NCI-H2227 treated with DMSO at 0.1 percent for 48 hours (cell line): Measurements from ENCODE around the gene TTN.

Experiments
- DNase-seq: peaks from one replicate; lab custom pipeline; 2025; lab: John Stamatoyannopoulos, UW

Gene TTN

DNA sequence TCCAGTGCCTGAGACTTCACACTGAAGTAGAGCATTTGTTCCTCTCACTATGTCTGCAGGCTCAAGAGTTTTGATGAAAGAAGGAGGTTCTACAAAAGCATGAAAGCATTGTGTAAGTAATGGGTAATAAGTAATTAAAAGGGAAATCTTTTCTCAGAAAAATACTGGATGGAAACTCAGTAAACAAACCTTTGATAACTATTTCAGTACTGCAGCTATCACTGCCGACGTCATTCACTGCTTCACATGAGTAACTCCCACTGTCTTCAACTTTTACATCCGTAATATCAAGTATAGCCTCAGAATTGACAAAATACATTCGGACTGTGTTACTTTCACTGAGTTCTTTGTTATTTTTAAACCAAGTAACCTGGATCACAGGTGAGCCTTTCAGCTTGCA lies 72.7 kb downstream of the TTN start:
- no peak for DNase-seq

DNA sequence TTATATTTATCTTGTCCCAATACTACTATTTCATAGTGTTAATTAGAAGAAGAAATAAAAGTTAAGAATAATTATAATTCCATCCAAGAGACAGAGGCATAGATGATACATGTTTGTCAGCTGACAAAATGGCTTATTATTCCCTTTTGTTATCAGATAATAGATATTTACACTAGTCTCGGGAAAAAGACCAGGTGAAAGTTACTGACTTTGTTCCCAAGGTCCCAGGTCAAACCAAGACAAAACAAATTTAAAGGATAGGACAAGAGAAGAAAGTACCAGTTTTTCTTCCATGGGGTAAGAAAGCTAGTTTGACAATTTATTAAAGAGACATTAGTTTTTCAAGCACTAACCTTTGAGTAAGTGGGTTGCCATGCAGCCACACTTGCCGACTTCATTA lies 73.2 kb downstream of the TTN start:
- DNase-seq, result no peak

DNA sequence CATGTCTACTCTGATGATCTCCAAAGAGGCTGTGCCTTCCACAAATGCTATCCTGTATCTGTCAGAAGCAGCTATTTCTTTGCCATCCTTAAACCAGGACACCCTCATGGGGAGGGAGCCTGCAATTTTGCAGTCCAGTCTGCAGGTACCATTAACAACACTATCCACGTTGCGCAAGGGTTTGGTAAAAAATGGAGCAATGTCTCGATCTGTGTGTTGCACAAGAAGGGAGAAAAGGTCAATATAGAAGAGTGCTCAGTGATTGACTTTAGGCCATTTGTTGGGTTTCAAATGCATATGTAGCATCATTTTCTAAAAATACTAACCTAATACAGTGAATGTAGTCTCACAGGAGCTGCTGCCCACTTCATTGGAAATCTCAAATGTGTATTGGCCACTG lies 74.3 kb downstream of the TTN start:
- DNase-seq, result no peak

DNA sequence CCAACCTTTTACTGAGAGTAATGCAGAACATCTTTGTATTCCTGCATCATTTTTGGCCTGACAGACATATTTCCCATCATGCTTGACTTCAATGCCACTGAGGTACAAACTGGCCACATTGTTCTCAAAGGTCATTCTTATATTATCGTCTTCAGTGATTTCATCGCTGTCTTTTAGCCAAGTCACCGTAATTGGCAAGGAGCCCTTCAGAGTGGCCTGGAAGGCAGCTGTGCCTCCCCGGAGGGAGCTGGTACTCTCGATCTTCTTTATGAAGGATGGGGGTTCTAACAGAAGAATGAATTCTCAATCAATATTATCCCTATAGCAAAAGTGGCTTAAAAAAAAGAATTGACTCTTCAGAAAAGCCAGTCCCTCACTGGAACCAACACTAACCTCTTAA lies 75.9 kb downstream of the TTN start:
- DNase-seq, result no peak

DNA sequence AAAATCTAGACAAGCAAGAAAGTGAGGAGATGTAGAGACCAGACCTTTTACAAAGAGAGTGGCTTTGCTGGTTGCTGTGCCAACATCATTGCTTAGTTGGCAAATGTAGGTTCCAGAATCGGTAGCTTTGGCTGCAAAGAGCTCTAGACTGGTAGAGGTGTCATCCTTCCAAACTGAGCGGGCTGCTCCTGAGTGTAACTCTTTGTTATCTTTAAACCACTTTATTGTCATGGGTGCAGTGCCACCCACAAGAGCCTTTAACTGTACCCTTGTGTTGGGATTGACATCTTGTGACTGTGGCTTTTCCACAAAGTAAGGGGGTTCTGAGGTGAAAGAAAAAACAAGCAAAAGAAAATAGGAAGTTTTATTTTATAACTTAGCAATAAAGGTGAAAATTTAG lies 77.2 kb downstream of the TTN start:
- DNase-seq, result no peak

DNA sequence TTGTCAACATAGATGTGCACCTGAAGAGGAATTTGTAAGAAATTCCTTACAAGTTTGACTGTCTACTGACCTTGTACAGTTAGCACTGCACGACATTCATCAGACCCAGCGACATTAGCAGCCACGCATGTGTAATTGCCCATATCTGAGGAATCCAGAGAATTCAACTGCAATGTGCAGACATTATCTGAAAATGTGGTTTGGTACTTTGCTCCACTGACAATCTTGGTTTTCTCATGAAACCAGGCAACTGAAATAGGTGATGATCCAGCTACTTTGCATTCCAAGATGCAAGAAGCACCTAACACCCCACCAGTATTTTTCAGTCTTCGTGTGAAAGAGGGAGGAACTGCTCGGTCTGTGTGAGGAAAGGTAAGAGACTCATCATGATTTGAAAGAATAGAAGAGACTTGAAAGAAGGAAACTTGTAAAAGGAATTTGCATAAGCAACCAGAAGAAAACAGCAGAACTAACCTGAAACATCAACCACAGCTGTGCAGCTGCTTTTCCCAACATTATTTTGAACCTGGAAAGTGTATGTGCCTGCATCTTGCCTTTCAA lies 83.4 kb downstream of the TTN start:
- DNase-seq, result no peak

DNA sequence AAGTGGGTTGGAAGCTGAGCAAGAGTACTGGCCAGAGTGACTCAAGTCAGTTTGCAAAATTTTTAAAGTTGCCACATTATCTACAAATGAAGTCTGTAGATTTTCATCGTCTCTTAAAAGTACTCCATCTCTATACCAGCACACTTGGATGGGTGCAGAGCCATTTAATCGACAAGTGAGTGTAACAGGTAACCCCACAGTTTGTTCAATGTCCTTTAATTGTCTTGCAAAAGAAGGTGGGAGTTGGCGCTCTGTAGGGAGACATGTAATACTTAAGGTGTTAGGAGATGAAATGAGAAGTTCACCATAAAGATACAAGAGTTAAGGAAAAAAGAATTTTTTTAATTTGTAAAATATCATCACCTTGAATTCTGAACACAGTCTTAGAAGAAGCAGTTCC lies 84.9 kb downstream of the TTN start:
- DNase-seq, result no peak

DNA sequence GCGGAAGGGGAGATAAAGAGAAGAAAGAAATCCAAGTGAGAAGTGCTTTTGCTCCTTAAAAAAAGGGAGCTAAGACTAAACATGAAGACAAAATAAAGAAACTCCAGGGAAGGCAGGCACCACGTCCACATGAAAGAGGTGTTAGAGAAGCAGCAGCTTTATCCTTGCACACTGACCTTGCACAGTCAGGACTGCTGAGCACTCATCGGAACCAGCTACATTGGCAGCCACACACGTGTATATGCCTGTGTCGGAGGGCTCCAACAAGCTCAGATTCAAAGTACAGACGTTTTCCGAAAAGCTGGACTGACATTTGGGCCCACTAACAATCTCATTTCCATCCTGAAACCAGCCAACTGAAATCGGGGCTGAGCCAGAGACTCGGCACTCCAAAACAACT lies 88.2 kb downstream of the TTN start:
- DNase-seq, result no peak

DNA sequence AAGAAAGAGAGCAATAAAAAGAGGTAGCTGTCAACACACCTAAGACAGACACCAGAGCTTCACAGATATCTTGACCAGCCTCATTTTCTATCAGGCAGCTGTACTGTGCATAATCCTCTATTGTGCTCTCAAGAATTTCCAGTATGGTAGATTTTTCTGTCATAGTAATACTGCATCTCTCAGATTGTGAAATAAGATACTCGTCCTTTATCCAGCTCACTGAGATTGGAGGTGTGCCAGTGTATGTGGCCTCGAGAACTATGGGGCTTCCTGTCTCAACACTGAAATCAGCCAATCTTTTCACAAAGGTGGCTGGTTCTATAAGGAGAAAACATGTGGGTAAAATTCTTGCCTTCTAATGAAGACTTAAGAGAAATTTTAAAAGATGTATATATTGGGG lies 88.9 kb downstream of the TTN start:
- DNase-seq, result no peak

DNA sequence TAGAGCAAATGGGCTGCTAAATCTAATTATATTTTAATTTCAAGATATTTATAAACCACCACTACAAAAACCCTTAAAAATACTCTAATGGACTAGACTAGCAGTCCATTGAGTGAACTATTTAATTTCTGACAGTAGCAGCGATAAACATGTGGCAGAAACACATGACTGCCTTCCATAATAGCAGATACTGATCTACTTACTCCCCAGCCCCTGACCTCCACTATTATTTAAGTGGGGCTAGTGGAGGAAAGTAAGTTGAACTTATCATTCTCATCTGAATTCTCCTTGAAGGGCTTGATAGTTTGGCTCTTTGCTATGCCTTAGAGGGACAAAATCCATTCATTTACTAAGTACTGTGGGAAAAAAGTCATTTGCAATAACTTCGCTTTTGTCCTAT lies 90.8 kb downstream of the TTN start:
- DNase-seq, result no peak

DNA sequence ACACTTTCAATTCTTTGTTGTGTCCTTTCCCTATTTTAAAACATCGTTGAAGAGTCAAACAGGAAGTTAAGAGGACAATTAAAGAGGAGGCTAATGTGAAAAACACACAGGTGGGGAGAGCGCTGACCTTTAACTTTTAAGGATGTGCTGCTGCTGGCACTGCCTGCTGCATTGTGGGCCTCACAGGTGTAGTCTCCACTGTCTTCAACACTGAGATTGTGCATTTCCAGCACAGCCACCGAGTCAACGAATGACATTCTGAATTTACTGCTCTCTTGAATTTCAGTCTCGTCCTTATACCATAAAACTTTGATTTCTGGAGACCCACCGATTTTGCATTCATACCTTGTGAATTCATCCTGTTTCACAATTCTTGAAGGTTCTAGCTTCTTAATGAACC lies 91.9 kb downstream of the TTN start:
- DNase-seq, result no peak

DNA sequence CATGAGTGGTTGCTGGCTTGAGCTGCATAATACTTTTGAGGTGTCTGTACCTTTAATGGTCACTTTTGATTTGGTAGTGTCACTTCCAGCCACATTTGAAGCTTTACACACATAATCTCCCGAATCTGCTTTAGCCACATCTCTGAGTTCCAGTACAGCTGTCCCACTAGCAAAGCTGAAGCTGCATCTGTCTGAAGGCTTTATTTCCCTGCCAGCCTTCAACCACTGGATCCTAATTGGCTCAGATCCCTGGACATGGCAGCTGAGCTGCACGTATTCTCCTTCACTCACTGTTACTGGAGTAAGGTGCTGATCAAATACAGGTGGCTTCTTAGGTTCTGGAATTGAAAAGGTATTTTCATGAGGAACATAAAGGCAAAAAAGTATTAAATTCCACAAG lies 99.7 kb downstream of the TTN start:
- no peak for DNase-seq

DNA sequence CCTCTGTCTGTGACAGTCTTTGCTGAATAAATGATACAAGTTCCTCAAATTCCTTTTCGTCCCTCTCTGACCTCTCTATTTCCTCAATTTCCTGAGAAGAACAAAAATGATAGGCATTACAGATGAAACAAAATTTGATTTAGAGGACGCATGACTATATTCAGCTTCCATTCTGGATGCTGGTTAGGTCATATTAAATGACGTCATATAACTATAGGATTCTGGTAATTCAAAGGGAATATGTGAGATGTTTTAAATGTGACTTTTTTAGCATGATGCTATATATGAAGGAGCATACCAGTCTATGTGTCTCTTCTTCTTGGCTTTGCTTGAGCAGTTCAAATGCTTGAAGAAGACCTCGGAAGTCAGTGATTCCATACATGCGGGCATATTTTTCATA lies 102.3 kb downstream of the TTN start:
- DNase-seq, result no peak

DNA sequence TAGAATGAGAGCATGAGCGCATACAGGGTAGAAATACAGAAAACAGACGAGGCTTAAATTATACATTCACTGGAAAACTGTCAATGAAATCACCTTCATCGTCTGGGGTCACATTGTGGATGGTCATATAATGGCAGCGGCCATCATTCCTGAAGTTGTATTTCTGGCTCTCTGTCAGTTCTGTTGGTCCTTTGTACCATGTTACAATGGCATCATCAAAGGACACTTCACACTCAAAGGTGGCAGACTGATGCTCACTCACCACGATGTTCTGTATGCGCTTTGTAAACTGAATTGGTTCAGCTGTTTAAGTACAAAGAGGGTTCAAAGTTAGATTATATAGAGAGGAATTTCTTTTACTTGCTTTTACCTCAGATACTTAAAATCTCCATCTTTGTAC lies 104.9 kb downstream of the TTN start:
- DNase-seq, result no peak

DNA sequence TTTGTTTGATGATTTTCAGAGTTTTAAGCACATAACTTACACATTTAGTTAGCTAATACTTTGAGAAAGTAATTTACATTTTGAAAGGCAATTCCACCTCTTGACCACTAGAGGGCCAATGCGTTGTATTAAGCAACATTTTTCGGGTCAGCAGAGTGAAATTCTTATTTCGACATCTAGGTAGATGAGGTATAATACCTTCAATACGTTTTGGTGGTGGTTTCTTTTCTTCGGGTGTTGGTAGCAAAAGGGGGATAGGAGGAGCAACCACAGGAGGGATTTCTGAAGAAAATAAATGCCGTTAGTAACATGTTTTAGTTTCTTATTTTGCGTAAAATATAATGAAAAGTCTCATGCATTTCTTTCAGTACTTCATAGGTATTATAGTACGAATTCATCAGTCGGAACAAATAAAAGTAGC lies 106.3 kb downstream of the TTN start:
- no peak for DNase-seq

DNA sequence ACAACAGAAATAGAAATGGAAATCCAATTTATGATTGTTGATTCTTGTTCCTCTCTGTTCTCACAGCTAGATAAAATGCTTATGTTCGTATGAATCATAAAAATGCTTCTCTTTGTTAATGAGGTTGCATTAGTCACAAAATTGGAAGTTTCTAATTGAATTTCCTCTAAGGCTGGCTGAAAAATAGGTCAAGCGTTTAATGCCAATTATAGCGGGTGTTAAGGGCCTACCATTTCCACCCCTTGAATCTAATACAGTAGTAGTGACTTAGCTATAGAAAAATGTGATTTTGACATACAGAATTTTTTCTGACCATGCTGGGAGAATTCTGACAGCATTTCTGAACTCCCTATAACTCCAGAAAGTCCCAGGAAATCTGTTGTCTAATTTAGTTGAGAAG lies 107.1 kb downstream of the TTN start:
- DNase-seq, result no peak

DNA sequence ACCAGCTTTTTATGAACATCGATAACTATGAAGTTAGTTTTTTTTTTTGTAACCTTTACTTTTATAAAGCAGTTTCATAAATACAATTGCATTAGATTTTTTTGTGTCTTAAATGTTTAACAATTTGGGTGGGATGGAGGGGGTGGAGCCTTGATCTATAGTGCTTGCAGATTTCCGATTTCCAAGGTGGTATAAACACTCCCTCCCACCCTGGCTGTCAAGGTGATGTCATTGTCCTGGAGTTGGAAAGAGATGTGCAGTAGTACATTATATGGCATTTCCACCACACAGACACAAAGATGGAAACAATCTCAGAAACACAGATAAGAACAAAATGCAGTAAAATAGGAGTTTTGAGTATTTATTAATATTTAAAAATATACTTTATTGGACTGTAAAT lies 114.4 kb downstream of the TTN start:
- no peak for DNase-seq

DNA sequence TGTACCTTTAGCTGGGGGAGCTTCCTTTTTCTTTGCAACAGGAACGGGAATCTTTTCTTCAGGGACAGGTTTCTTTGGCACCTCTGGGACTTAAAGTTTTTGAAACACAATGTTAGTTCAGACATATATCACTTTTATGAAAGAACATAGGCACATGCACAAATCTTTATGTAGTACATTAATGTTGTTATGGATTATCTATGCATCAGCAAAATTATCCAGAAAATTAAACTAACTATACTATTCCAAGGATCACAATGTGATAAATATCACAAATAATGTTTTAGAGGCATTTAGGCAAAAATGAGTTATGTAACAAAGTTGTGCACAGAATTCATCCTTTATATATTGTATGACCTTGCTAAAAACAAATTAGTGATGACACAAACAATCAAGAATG lies 117.4 kb downstream of the TTN start:
- no peak for DNase-seq

DNA sequence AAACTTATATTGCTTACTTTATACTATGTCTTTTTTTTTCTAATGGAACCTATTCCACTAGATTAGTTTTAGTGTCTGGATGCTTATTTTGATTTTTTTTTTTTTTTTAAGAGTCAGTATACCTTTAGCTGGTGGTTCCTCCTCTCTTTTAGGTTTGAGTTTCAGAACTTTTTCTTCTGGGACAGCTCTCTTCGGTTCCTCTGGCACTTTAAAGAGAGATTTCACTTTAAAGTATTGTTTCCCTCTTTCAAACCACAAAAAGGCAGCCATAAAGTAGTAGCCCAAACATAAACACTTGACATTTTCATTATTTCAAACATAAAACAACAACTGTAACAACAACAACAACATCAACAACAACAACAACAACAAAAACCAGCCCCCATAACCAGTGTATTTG lies 123.3 kb downstream of the TTN start:
- DNase-seq, result no peak

DNA sequence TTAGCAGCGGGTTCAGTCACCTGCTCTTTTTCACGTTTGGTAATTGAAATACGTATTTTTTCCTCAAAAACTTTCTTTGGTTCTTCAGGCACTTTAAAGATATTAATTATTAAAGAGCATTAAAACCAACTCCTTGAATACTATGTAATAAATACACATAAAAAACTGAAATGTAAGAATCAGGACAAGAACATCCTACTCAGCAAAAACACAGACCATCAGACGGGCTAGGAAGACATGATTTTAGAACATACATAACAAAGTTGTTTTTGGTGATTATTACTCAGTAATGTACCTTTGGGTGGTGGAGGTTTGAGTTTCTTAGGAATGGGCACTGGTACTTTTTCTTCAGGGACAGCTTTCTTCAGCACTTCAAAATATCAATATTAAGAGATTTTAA lies 126.1 kb downstream of the TTN start:
- DNase-seq, result no peak

DNA sequence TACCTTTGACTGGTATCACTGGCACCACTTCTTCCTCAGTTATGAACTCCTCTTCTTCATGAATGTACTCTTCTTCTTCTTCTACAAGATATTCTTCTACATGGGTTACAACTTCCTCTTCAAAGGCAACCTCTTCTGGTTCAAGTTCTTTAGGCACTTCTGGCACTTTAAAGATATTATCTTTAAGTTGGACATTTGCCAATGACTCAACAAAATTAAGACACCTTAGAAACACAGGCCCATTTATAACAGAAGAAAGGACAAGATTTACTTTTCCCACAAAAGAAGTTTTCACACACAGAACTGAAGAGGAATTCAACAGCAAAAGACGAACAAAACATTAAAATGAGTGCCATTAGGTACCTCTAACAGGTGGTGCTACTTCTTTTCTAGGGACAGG lies 127.3 kb downstream of the TTN start:
- no peak for DNase-seq

DNA sequence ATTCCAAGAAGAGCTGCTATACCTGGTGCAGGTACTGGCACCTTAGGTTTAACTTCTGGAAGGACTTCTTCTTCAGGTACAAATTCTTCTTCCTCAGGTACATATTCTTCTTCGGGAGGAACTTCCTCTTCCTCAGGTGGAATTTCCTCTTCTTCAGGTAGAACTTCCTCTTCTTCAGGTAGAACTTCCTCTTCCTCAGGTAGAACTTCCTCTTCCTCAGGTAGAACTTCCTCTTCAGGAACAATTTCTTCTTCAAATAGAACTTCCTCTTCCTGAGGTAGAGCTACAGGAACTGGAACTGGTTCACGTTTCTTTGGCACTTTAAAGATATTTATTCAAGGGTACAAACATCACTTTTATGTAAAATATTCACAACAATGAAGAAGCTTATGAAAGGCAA lies 129.6 kb downstream of the TTN start:
- DNase-seq, result no peak

DNA sequence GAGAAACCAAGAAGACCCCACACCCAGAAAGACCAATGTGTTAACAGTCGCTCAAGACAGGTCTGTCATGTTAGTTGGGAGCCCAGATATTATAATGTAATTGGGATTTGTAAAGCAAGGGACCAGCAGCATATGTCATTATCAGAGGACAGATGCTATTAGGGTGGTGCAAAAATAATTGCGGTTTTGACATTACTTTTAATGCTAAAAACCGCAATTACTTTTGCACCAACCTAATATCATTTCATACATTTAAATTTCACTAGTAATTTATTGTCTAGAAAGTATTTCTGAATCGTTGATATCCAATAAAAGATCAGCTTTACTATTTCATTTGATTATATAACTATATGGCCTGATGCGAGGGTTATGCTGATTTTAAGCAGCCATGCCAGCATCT lies 131.2 kb downstream of the TTN start:
- no peak for DNase-seq

DNA sequence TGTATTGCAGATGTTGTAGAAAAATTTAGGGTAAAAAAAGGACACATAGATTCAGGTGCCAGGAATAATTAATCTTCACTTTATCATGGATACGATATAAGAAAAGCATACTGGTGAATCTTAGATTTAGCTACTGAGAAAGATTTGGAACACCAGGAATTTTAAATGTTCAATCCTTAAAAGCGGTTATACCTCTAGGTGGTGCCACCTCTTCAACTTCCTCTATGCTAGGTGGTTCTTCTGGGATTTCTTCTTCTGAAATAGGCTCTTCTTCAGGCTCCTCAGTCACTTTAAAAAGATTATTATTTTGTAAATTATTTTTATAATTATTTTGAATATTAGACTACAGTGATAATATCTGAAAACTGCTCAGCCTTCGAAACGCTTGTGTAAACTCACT lies 133.1 kb downstream of the TTN start:
- DNase-seq, result no peak

DNA sequence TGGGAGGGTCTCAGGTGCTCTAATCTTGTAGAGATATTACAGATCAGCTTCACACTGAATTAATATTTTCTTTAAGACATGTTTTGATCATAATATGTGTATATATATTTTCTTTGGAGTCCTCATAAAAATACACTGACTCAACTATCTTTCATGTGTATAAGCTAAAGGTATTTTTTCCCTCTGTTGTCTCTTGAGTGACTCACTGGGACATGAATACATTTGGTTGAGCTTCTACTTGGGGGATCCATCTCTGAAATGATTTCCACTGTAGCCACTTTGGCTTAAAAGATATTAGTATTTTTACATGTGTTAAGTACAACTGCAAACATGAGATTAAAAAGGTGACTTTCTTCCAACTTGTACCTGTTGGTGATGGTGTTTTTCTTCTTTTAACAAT lies 140.8 kb downstream of the TTN start:
- DNase-seq, result no peak
